Stimulated activated CD4-positive, alpha-beta T cell treated with anti-CD3 and anti-CD28 coated beads, Interleukin-2, amount 100 ng/mL, for 4 hours (primary cell): ENCODE results near the gene OPCML.

Source experiments
- DNase-seq: peaks from one replicate; pipeline ENCODE4 v3.0.0-alpha.2; 2020; ENCODE audit warnings: low read depth

The OPCML gene

DNA sequence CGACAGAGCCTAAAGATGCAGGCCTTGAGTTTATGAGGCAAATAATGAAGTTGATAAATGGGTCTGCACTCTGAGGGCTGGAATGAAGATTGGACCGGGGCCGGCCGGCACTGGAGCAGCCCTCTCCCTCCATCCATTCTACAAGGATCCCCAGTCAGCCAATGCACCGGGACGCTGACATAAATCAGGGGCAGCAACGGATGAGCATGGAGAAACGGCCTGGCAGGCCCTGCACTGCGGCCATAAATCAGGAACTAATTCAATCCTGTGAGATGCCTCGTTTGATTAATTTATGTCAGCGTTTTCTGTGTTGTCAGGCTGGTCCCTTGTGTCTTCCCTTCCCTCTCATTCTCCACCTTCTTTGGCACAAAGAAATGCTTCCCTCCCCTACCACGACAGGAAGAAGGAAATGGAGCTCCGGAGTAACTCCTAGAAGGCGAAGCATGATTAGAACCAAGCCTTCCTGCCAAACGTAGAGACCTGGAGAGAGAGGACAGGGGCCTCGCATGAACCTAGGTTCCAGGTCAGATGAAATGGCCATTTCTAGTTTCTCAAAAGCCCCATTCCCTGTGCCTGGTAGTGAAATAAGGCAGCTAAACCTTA is 358.4 kb downstream of the OPCML start:
- no peak for DNase-seq

DNA sequence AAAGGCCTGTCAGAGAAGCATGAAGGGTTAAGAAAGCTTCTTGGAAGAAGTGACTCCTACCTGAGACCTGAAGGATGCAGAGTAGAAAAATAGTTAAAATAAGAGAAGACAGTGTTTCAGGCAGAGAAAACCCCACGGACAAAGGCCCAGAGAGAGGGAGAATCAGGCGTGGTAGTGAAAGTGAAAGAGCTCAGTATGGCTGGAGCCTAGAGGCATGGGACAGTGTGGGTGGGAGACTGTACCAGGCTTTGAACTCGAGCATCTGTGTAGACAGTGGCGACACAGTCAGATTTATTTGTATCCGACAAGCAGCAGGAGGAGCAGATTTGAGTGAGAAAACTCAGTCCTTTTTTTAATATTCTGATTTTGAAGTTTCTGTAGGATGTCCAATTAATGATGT is 360.0 kb downstream of the OPCML start:
- DNase-seq, result no peak

DNA sequence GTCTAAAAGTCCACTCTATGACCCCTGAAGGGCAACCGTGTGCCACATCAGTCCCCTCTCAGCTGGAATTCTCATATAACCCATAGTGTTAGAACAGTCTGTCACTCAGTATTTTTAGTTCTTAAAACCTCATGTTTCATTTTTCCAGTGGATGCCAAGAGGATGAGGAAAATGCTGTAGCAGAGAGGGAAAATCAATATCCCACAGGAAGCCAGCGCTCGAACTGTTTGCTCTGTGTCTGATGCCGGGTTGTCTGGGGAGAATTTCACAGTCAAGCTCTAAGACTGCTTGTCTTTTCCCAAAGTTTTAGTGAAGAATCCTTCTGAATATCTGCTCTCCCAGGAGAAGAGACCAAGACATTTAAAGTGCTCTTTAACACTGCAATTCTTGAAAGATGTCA is 360.9 kb downstream of the OPCML start:
- no peak for DNase-seq

DNA sequence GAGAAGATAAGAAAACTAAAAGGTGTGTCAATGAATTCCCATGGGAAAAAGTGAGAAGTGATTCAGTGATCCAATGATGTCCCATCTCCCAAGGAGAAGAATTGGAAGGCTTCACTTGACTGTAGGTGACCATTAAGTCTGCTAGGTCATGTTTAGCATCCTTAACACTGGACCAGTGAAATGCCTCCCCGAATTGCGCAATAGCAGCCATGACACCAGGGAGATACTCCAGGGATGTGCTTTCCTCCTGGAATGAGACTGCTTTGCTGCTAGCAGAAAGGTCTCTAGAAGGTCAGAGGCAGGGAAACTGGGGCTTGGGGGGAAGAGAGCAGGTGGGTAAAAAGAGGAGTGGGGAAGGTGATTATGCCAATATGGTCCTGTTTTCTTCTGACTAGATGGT is 364.3 kb downstream of the OPCML start:
- no peak for DNase-seq

DNA sequence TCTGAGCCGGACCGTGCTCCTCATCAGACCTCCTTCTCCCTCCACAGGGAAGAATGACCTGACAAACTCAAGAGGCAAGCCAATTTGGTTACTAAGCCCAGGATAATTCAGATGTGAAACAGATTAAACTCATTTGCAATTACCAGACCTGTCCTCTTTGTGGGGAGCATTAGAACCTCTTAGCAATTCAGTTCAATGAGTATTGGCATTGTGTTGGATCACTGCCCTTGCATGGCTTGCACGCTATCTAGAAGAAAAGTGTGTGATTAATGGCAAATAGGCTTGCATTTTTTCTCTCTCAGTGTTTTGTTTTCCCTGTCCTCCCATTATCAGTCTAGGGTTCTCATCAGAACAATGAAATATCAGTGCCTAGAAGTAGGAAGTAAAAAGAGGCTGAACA is 365.6 kb downstream of the OPCML start:
- DNase-seq, result no peak

DNA sequence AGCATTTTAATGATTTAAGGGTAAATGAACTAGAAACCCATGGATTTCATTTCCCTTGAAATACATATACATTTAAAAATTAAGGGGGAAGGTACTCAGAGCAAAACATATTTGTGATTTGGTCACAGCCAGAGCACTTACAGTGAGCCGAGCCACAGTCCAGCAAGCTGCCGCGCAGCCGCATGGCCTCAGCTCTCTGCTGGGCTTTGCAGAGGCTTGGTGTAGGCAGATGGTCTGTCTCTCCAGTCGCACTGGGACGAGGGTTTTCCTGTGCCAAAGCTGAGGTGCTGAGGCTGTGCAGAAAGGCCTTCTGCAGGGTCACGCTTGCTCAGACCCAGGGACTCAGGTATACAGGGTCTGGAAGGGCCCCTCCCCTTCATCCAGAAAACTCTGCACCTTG is 367.3 kb downstream of the OPCML start:
- DNase-seq, result no peak

DNA sequence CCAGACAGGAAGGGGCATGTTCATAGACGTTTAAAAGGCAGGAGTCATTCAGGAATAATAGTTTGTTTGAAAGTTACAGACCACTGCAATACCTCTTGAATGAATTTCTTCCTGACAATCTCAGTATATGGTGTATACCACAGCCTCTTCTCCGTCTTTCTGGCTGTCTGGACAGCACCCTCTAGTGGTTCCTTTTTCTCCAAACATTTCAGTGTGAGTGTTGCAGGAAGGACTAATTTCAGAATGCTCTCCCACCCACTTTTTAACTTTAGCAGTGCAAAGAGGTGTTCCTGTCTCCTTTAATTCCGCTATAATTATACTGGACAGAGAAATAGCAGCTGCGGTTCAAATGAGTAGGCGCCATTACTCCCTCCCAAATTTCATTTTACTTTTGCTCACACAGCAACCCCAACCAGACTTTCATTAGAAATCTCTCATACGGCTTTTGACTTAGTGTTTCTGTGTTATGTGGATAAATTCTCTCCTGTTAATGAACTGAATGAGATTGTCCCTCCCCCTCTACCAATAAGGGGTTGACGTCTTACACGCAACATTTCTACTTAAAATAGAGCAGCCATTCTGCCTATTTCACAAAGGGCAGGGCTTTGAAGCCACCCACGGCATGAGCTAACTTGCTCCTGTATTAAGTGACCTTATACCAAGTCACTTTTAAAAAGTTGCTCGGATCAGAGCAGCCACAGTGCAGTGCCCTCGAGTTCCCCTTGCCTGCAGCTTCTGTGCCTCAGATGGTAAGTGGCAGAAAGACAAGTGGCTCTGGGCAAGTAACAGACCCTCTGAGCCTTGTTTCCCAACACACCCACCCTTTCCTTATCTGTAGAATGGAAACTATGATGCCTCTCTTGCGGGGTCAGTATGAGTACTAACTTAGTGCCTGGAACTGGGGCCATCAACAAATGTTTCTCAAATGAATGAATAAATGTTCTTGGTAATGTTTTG is 368.6 kb downstream of the OPCML start:
- DNase-seq, result no peak

DNA sequence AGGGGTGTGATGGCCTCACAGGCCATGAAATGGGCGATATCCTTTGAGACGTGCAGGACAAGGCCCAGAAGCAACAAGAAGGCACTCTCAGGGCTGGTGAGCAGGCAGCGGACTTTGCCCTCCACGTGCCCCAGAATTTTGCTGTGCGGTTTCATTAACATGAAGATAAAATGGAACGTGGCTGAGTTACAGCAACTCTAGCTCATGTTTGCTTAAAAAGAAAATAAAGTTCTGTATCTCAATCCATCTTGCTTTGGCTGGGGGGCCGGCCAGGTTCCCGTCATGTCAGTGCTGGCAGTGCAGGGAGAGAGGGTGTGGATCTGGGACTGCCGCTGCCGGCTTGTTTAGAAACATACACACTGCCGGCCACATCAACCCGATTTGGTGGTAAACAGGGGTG is 370.1 kb downstream of the OPCML start:
- no peak for DNase-seq

DNA sequence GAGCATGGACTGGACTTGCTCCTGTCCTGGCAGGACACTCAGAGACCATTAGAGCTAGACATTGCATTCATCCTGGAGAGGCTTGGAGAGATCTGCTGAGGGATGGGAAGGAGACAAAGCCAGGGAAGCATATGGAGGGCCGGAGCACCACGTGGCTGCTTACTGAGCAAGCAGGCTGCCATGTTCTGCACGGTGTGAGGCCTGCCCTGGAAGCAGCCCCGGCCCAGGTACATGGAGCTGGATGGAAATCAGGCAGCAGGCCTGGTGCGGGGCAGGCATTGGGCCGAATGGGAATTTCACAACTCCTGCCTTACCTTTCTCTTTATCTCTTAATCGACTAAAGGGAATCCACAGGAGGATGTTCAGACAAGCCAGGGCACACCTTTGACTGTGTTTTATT is 371.5 kb downstream of the OPCML start:
- no peak for DNase-seq

DNA sequence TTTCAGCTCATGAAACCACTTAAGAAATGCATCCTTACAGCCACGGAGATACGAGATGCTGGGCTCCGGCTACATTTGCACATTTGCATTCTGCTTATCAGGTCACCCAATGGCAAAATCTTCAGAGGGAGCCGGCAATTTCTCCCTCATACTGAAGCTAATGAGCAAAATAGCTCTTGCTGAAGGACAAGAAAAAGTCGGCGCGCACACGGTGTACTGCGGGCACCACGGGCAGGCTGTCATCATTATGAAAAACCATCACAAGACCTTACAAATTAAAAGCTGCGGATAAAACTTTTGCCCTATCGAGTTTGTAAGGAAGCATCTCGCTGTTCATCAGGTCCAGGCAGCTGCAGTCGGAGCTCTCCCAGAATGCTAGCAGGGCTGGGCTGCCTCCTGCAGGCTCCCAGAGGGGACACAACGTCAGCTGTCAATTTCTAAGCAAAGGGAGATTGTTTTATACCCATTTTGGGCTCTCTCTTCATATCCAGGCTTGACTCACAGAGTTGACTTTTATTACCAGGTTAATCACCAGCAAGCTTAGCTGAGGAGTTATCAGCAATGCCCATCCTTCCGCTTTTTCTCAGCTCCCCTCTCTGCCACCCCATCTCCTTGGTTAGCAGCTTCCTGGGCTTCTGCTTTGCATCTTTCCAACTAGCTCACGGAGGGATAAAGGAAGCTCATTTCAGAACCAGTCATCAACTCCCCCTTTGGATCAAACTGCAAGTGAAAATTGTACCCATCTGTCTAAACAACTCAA is 375.1 kb downstream of the OPCML start:
- no peak for DNase-seq

DNA sequence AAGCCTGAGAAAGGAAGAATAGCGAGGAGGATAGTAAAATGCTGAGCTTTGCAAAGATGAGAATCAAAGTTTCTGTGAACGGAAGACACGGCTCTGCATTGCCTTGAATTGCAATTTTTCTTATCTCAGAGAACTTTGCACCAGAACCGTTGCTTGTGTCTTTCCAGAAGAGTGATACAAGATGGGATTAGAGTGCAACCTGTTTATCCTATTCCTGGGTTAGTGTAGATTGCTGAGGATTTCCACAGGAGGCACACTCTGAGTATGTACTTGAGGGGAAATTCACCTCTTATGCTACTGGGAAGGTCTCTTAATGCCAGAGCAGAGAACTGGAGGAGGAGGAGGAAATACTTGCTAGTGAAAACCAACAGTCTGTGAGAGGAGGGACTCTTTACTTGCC is 377.5 kb downstream of the OPCML start:
- no peak for DNase-seq

DNA sequence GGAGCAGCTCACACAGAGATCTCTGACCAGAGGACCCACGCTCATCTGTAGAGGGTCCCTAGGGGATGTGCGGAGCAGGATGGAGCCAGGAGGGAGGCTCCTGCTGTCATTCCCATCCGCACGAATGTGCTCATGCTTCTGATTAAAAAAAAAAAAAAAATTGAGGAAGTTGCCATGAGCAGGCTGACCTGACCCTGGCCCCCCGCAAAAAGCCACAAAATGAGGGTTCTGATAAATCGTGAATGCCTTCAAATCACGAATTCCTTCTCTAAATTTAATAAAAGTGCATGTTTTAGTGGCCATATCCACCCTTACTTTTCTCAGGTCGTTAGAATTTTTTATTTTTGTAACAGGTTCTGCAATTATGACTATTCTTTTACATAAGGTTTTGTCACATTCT is 378.2 kb downstream of the OPCML start:
- DNase-seq, result no peak

DNA sequence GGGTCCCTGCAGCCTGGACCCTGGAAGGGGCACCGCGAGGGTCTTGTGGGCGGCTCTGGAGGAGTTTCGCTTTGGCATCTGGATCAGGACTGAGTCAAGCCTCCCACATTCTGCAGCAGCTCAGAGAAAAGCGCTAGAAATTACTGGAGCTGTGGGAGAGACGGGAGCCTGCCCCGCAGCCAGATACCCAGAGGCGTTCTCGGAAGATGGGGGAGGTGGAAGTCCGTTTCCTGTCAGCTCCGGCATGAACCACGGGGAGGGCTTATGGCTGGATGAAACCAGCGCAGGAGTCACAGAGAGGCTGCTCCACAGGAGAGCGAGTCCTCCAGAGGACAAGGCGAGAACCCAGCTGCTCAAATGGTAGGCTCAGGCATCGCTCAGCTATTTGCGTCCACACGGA is 379.3 kb downstream of the OPCML start:
- DNase-seq, result no peak

DNA sequence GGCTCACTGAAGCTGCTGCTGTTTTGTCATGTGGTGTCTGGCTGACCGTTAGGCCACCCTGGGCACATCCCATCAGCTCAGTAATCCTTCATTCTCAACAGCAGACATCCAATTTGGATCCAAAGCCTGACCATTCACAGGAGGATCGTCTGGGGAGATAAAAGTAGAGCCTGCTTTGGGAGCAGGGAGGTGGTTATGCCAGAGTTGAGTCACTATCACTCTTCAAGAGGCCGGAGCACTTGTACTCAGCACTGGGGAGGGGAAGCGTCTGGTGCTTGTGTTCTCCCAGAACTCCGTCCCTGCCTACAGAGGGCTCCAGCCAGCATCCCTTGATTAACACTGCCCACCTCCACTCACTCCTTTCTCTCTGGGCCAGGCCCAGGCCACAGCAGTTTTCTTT is 382.6 kb downstream of the OPCML start:
- no peak for DNase-seq

DNA sequence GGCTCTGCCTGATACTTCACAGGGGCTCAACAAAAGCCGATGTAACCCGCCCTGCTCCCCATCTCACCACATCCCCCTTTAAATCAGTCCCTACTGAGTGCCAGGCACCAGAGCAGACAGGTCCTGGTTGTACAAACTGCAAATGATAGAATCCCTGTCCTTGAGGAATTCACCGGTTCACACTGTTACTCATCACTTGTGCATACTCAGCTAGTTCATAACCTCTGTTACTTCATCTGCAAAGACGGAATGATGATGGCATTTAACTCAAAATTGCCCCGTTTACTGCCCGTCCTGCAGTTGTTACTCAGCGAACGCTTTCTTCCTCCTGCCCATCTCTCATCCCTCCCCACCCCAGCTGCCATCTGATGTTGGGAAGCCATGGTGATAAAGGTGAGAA is 384.7 kb downstream of the OPCML start:
- DNase-seq, result no peak

DNA sequence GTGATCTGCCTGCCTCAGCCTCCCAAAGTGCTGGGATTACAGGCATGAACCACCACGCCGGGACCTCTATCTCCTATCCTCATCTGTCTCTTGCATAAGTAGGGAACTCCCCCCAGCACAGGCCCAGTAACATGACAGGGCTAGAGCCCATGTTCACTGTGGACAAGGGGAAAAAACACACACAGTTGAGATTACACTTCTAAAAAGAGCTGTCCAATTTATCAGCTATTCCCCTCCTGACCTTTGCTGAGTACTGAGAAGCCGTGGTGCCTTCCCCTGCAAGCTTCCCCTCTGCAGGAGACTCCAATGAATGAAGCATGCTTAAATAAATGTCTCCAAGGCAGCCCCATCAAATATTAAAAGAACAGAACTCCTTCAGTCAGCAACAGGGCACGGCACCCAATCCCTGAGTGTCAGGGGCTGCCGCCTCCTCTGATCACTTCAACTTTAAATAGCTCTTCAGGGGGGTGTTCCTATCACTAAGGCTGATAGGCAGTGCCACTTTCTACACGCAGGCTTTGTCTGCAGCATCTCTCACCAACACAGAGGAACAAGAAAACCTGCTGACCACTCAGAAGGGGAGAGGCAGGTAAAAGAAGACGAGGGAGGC is 385.5 kb downstream of the OPCML start:
- no peak for DNase-seq

DNA sequence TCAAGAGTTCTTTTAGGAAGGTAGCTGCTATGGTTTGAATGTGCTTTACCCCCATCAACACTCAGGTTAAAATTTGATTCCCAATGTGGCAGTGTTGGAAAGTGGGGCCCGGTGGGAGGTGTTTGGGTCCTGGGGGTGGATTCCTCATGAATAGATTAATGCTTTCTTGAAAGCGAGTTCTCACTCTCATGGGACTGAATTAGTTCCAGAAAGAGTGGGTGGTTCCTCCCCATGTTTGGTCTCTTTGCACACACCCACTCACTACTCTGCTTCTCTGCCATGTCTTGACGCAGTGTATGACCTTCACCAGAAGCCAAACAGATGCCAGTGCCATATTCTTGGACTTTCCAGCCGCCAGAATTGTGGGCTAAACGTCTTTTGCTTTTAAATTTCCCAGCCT is 394.4 kb downstream of the OPCML start:
- no peak for DNase-seq

DNA sequence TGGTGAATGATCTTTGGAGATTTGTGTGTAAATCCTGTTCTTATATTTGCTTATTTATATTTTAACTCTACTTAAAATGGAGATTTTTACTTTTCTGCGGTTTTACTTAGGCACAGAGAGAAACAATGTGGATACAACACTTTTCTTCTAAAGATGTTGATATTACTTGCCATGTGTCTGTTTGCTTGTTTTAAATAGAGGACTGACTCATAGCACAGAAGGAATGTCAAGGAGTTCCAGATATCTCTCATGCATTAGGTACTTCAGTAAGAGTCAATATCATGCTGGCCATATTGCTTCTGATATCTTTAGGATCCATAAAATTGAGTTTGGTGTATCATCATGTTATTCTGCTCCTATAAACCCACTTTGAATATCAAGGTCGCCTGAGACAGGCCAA is 395.0 kb downstream of the OPCML start:
- no peak for DNase-seq

DNA sequence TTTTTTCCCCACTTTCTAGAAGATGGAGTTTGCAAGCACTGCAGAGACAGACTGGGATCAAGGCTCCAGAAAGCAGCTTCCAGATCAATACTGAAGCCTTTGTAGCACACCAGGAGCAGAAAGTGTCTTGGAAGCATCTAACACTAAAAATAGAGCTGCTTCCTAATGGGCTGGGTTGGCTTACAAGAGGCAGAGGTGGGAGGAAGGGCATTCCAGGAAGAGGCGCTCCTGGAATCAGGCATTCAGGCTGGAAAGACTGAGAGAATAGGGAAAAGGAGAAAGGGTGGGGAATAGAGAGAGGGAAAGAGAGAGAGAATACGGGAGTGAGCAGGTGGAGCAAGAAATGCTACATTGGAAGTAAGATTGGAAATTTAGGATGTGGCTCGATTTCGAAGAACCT is 395.9 kb downstream of the OPCML start:
- no peak for DNase-seq

DNA sequence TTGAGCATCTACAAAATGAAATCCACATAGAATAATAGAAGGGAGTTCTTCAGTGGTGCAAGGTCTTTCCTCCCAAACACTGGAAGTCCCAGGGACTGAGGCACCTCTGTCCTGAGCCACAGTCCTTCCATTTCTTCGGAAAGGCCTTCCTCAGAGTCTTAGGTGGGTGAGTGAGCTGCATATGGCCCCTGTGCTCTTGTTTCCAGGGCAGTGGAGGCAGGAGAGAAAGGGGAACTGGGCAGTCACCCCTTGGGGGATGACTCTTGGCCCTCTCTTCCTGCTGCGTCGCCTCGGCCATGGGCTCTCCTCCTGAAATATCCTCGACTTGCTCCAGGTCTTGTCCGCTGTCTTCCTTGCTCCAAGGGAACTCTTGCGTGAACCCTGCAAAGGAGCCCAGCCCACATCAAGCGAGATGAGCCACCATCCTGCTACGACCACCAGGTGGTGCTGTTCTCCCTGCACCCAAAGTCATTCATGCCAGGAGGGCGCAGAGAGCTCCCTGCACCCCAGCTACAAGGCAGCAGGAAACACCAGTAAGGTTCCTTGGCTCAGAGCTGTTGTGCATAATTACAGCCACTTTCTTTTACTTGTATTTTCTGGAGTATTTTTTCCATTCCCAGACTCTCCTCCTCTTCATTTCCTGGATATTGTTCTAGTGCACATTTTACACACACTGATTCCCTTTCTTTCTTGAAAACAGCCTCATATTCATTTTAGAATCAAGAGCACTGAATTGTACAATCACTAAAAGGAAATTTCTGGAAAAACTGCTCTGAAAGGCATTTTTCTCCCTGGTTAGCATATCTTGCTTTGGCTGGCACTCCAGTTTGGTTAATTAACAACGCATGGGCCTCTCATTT is 397.8 kb downstream of the OPCML start:
- no peak for DNase-seq

DNA sequence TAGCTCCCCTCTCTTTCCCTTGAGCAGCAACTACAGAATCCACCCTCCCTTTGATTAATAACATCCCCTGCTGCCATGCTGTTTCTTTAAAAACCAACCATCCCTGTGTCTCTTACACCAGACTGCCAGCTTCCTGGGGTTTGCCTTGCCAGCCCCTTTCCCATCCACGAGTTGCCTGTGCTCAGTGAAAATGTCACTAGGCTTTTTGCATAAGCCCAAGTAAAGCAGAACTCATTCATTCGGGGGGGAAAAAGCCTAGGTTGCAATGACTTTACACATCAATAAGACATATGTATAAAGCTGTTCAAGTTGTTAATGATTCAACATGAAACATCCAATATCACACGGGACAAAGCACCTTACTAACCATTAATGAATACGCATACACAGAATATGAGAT is 398.7 kb downstream of the OPCML start:
- no peak for DNase-seq

DNA sequence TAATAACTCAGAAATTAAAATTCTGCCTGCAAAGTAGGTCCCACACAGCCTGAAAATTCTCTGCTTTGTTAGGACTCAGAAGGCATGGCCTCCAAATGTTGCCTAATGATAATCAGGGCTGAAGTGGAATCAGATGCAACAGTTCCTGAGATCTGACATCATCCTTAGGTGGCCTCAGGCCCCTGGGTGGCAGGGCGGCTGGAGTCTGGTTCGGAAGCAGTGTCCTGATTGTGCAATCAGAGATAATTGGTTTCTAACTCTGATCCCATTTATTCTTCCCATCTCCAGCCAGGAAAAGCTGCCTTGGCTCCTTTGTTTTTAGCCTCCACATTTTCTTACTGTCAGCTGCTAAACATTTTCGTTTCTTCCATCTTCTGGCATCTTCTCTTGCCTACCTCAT is 399.3 kb downstream of the OPCML start:
- no peak for DNase-seq
